Lower lobe of right lung (tissue), 2 donors: ENCODE data around the gene LMF2. TPM values are rescaled to one million over a fixed set of nuclear protein-coding genes. Genes with fewer than 3 reads are reported as not detected.
A peak's percentile ranks its signal among the peaks of the same experiment; 100 is the strongest.

Experiments used
- ATAC-seq, 2 donors: fragments of 200-7000 bp; cut with Tn5 transposase; one replicate each; pipeline ENCODE4 v1.9.1; 2020 to 2022; ENCODE audit warnings: mild to moderate bottlenecking in 2 of 2, moderate library complexity in 2 of 2
- DNase-seq: peaks from one replicate; pipeline ENCODE4 v3.0.0-alpha.2; 2020
- H3K27ac ChIP-seq: fragments of 200-600 bp; one replicate; pipeline ENCODE4 v1.8.0; 2022
- H3K27me3 ChIP-seq: fragments of 200-600 bp; one replicate; pipeline ENCODE4 v1.8.0; 2022; ENCODE audit warnings: low read depth
- H3K36me3 ChIP-seq: fragments of 200-600 bp; one replicate; pipeline ENCODE4 v1.8.0; 2022; ENCODE audit warnings: mild to moderate bottlenecking
- H3K4me1 ChIP-seq: fragments of 200-600 bp; one replicate; pipeline ENCODE4 v1.8.0; 2022
- H3K4me3 ChIP-seq: fragments of 200-600 bp; one replicate; pipeline ENCODE4 v1.8.0; 2022; ENCODE audit warnings: mild to moderate bottlenecking
- H3K9me3 ChIP-seq: fragments of 200-600 bp; one replicate; pipeline ENCODE4 v1.8.0; 2022
- intact Hi-C: fragments of 100-400 bp; cut with DNase I; formaldehyde crosslinking; loops from one replicate; pipeline ENCODE4 v1.11.0; 2022
- total RNA-seq: library from RNA; stranded (reverse); fragmentation: NEBNext Ultra II Directional; extraction: Animal tissue kit (Norgen Biotek cat#: 25700); gene quantifications from one replicate; pipeline ENCODE4 v1.2.1, GENCODE V29; 2021
- TF ChIP-seq, protein P1 (sequence below): fragments of 200-600 bp; IDR thresholded peaks from one replicate; pipeline ENCODE4 v1.8.0; 2022; ENCODE audit warnings: antibody characterized with exemption, mild to moderate bottlenecking
- donor health status: DM: no; HTN: yes; CAD: no; lungs with severe emphysema.

The LMF2 gene
- total RNA-seq, 1 donor from 2014 or later: 58.8 TPM

DNA sequence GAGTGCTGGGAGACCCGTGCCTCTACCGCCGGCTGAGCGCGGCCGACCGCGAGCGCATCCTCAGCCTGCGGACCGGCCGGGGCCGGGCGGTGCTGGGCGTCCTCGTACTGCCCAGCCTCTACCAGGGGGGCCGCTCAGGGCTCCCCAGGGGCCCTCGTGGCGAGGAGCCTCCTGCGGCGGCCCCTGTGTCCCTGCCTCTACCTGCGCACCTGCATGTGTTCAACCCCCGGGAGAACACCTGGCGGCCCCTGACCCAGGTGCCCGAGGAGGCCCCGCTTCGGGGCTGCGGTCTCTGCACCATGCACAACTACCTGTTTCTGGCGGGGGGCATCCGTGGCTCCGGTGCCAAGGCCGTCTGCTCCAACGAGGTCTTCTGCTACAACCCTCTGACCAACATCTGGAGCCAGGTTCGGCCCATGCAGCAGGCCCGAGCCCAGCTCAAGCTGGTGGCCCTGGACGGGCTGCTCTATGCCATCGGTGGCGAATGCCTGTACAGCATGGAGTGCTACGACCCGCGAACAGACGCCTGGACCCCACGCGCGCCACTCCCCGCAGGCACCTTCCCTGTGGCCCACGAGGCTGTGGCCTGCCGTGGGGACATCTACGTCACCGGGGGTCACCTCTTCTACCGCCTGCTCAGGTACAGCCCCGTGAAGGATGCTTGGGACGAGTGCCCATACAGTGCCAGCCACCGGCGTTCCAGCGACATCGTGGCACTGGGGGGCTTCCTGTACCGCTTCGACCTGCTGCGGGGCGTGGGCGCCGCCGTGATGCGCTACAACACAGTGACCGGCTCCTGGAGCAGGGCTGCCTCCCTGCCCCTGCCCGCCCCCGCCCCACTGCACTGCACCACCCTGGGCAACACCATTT is 41.7 kb upstream of the LMF2 start:
- TF ChIP-seq, protein P1, sequence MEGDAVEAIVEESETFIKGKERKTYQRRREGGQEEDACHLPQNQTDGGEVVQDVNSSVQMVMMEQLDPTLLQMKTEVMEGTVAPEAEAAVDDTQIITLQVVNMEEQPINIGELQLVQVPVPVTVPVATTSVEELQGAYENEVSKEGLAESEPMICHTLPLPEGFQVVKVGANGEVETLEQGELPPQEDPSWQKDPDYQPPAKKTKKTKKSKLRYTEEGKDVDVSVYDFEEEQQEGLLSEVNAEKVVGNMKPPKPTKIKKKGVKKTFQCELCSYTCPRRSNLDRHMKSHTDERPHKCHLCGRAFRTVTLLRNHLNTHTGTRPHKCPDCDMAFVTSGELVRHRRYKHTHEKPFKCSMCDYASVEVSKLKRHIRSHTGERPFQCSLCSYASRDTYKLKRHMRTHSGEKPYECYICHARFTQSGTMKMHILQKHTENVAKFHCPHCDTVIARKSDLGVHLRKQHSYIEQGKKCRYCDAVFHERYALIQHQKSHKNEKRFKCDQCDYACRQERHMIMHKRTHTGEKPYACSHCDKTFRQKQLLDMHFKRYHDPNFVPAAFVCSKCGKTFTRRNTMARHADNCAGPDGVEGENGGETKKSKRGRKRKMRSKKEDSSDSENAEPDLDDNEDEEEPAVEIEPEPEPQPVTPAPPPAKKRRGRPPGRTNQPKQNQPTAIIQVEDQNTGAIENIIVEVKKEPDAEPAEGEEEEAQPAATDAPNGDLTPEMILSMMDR: no peak
- peaks cover 31% of the 10 kb centered on the region for H3K4me1 ChIP-seq
- peak overlapping the region; percentile 60 for H3K27ac ChIP-seq
- intact Hi-C loops: no loop called here
- H3K36me3 ChIP-seq: no peaks in the 10 kb centered on the region
- peaks cover 43% of the 10 kb centered on the region for H3K27me3 ChIP-seq
- DNase-seq (peak; percentile 44), ATAC-seq (peak in 1 of 2 donors; percentile 0)
- peak overlapping the region; percentile 48 for H3K4me3 ChIP-seq
- H3K9me3 ChIP-seq: no peaks in the 10 kb centered on the region

DNA sequence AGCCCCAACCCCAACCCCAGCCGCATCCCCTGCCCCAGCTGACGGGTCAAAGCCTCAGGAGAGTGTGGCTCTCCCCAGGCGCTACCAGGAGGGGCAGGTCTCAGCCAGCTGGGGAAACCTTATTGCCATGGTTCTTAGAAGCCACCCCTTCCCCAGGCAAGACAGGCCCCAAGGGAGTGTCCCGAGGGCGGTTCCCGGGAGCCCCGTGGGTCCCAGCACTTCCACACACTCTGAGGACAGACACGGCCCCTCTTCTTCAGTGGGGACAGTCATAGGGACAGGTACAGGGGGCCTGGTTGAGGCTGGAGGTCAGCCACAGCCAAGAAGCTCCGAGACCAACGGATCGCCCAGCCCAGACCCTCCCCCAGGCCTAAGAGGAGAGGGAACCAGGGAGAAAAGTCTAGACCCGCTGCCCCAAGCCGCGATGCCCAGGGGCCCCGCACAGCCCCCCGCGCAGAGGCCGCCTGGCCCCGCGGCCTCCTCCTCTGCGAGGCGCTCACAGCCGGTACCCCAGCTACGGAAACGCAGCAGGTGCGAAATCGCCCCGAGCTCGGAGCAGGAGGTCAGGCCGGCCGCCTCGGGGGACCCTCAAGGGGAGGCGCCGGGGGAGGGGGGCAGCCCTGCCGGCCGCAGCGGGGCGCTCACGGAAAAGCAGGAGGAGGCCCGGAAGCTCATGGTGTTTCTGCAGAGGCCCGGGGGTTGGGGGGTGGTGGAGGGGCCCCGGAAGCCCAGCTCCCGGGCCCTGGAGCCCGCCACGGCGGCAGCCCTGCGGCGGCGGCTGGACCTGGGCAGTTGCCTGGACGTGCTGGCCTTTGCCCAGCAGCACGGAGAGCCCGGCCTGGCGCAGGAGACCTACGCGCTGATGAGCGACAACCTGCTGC is 40.8 kb upstream of the LMF2 start:
- TF ChIP-seq, protein P1: no peak
- ATAC-seq: peak in 1 of 2 donors; percentile 5
- peaks cover 43% of the 10 kb centered on the region for H3K27me3 ChIP-seq
- no peaks in the 10 kb centered on the region for H3K9me3 ChIP-seq
- H3K4me1 ChIP-seq: peaks cover 39% of the 10 kb centered on the region
- intact Hi-C loops: no loop called here
- H3K36me3 ChIP-seq: no peaks in the 10 kb centered on the region
- H3K4me3 ChIP-seq: peak overlapping the region; percentile 48
- DNase-seq: peak; percentile 58
- H3K27ac ChIP-seq: peak overlapping the region; percentile 60

DNA sequence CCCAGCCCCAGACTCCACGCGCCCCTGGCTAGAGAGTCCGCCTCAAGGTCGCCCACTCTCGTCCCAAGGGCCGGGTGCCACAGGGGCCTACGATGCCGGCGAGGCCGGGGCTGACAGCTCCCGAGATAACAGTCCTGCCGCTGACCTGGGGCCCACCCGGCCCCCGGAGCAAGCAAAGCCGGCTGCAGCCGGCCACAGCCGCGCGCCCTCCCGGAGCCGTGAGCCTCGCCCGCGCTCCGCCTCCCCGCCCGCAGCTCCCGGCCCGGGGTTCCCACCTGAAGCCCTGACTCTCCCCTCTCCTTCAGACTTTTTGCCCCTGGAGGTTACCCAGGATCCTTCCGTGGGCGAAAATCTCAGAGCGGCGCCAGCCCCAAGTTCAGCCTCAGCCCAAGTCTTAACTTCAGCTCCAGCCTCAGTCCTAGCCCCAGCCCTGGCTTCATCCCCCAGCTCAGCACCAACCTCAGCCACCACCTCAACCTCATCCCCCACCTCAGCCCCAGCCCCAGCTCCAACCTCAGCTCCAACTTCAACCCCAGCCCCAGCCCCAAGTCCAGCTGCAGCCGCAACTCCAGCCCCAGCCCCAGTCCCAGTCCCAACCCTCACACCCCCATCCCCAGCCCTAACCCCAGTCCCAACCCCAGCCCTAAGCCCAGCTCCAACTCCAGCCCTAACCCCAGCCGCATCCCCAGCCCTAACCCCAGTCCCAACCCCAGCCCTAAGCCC is 39.9 kb upstream of the LMF2 start:
- ATAC-seq (no peak), DNase-seq (peak; percentile 45)
- Histone ChIP-seq H3K4me1 (peaks cover 44% of the 10 kb centered on the region), H3K4me3 (no peak overlapping the region), H3K36me3 (no peaks in the 10 kb centered on the region), H3K27me3 (peaks cover 43% of the 10 kb centered on the region), H3K9me3 (no peaks in the 10 kb centered on the region), H3K27ac (no peak overlapping the region)
- intact Hi-C loops: no loop called here
- TF ChIP-seq, protein P1: no peak

DNA sequence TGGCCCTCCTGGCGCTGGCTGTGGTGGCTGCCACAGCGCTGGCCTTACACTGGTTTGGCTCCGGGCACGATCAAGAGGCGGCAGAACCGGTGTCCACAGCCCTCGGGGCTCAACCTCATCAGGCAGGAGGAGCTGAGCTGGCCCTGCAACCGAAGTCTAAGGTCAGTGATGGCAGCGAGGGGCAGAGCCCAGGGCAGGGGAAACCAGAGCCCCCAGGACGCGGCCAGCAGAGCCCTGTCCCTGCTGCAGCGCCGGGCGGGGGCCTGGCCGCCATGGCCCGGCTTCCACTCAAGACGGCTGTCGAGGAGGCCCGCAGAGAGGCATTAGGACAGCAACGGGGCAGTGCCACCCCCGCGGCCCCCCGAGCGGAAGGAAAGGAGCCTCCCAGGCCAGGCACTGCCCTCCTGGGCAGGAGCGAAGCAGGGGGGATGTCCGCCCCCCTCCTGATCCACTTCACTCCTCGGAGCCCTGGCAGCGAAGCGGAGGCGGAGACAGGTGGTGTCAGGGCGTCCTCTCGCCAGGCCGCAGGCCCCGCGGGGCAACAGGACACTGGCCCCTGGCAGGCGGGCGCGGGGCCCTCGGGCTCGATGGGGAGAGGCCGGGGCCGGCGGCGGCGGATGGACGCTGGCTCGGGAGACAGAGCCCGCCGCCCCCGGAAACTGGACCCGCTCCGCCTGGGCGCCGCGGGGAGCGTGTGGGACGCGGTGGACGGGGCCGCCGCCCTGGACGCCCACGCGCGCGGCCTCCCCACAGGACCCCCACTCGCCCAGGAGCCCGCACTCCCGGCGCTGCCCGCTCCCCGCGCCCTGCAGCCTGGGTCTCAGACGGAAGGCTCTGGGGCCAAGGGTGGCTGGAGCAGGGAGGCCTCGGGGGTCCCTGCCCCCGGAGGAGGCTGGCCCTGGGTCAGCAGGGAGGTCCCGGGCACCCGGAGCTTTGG is 39.1 kb upstream of the LMF2 start:
- Histone ChIP-seq H3K36me3 (no peaks in the 10 kb centered on the region), H3K4me3 (no peak overlapping the region), H3K9me3 (no peaks in the 10 kb centered on the region), H3K27me3 (peaks cover 43% of the 10 kb centered on the region), H3K27ac (no peak overlapping the region), H3K4me1 (peaks cover 44% of the 10 kb centered on the region)
- peak; percentile 45 for DNase-seq
- intact Hi-C loops: no loop called here
- TF ChIP-seq, protein P1: no peak
- no peak for ATAC-seq
